GM23248 (cell line): ENCODE data around the gene FFAR3. TPM values are rescaled to one million over a fixed set of nuclear protein-coding genes. Genes with fewer than 3 reads are reported as not detected.

ENCODE experiments used
- DNase-seq: peaks from one replicate; pipeline ENCODE4 v3.0.0-alpha.2; 2015
- H2AFZ ChIP-seq: fragments of 200-600 bp; sonication (generic); 2 replicates; pipeline ENCODE4 v1.6.1; 2016; ENCODE audit warnings: antibody characterized with exemption
- H3F3A ChIP-seq: fragments of 200-600 bp; sonication (generic); 2 replicates; pipeline ENCODE4 v1.6.1; 2016; ENCODE audit warnings: mild to moderate bottlenecking, antibody characterized with exemption, mixed run types; ENCODE audit not compliant: insufficient read depth
- H3K27ac ChIP-seq: fragments of 200-600 bp; sonication (generic); 2 replicates; pipeline ENCODE4 v1.5.1; 2016; ENCODE audit warnings: mild to moderate bottlenecking
- H3K27me3 ChIP-seq: fragments of 200-600 bp; sonication (generic); replicated peaks from 2 replicates; pipeline ENCODE4 v1.6.1; 2016; ENCODE audit warnings: mild to moderate bottlenecking; ENCODE audit not compliant: insufficient read depth
- H3K36me3 ChIP-seq: fragments of 200-600 bp; sonication (generic); 2 replicates; pipeline ENCODE4 v1.6.1; 2016; ENCODE audit warnings: low read depth, mild to moderate bottlenecking
- H3K4me1 ChIP-seq: fragments of 200-600 bp; sonication (generic); 2 replicates; pipeline ENCODE4 v1.6.1; 2016; ENCODE audit warnings: mild to moderate bottlenecking; ENCODE audit not compliant: insufficient read depth
- H3K4me2 ChIP-seq: fragments of 200-600 bp; sonication (generic); one replicate; pipeline ENCODE4 v1.6.1; 2016; ENCODE audit warnings: mild to moderate bottlenecking; ENCODE audit not compliant: unreplicated experiment
- H3K4me3 ChIP-seq: fragments of 200-600 bp; sonication (generic); 2 replicates; pipeline ENCODE4 v1.5.1; 2016; ENCODE audit warnings: mild to moderate bottlenecking
- H3K79me2 ChIP-seq: fragments of 200-600 bp; sonication (generic); 2 replicates; pipeline ENCODE4 v1.6.1; 2016; ENCODE audit warnings: mild to moderate bottlenecking; ENCODE audit not compliant: insufficient read depth
- H3K9ac ChIP-seq: fragments of 200-600 bp; sonication (generic); 2 replicates; pipeline ENCODE4 v1.6.1; 2016; ENCODE audit warnings: mild to moderate bottlenecking
- H3K9me2 ChIP-seq: fragments of 200-600 bp; sonication (generic); 2 replicates; pipeline ENCODE4 v1.6.1; 2016; ENCODE audit warnings: mixed run types, mild to moderate bottlenecking, moderate library complexity; ENCODE audit not compliant: insufficient read depth
- H3K9me3 ChIP-seq: fragments of 200-600 bp; sonication (generic); one replicate; pipeline ENCODE4 v1.6.1; 2017; ENCODE audit warnings: low read depth
- H4K20me1 ChIP-seq: fragments of 200-600 bp; sonication (generic); 2 replicates; pipeline ENCODE4 v1.6.0; 2016; ENCODE audit not compliant: insufficient read depth
- EZH2 ChIP-seq: fragments of 200-600 bp; sonication (generic); IDR thresholded peaks from 2 replicates; pipeline ENCODE4 v1.6.1; 2018; ENCODE audit warnings: antibody characterized with exemption, mild to moderate bottlenecking; ENCODE audit not compliant: insufficient read depth, poor library complexity, severe bottlenecking
- EZH2phosphoT487 ChIP-seq: fragments of 200-600 bp; sonication (generic); IDR thresholded peaks from 2 replicates; pipeline ENCODE4 v1.6.1; 2018; ENCODE audit warnings: antibody characterized with exemption, moderate library complexity, mild to moderate bottlenecking, low read depth; ENCODE audit not compliant: insufficient read depth
- WGBS, 2 experiments: methylation state at CpG; one replicate each; pipeline ENCODE4 v1.1.6; 2015 to 2017; ENCODE audit warnings: low lambda C conversion rate in 2 of 2, low coverage in 1 of 2; ENCODE audit errors: missing lambda C conversion rate in 2 of 2; 5-methylcytosine and 5-hydroxymethylcytosine counted together
- in situ Hi-C: fragments of 300-500 bp; cut with MboI; formaldehyde crosslinking; loops from 2 replicates; pipeline ENCODE4 v1.15.0; 2020
- polyA plus RNA-seq: library from polyadenylated mRNA; unstranded; fragments of >200 nt; fragmentation: Nextera tagmentation; extraction: Ambion mirVana; gene quantifications from 2 replicates; pipeline ENCODE4 v1.2.1, GENCODE V29; 2016
- total RNA-seq: library from RNA; depleted of rRNA; stranded (reverse); fragments of >200 nt; shearing (Covaris generic); gene quantifications from 2 replicates; pipeline ENCODE4 v1.2.3, GENCODE V29; 2014

The FFAR3 gene
- total and polyA plus RNA-seq, 2 experiments from 2014 or later = not detected

- no peak for TF ChIP-seq EZH2
- no peak for TF ChIP-seq EZH2phosphoT487
- Histone ChIP-seq H3K79me2 (no peaks in the 10 kb centered on the region), H3F3A (no peaks in the 10 kb centered on the region), H3K4me2 (no peak overlapping the region), H3K27me3 (peaks cover 6% of the 10 kb centered on the region; the same call in 1 of the 2 replicates), H3K9me2 (no peaks in the 10 kb centered on the region), H2AFZ (no peak overlapping the region), H3K4me1 (no peaks in the 10 kb centered on the region), H3K9ac (no peak overlapping the region), H3K9me3 (no peaks in the 10 kb centered on the region), H4K20me1 (no peaks in the 10 kb centered on the region), H3K27ac (no peak overlapping the region), H3K36me3 (no peaks in the 10 kb centered on the region), H3K4me3 (no peak overlapping the region)
- DNase-seq = no peak
- in situ Hi-C loops = no loop called here
- WGBS, 2 experiments = 12 to 17% methylated on average over 3 of the region's 3 CpGs
Observed at GRCh38 chr19:35381318-35381717, 23.1 kb downstream of the FFAR3 start.

DNA sequence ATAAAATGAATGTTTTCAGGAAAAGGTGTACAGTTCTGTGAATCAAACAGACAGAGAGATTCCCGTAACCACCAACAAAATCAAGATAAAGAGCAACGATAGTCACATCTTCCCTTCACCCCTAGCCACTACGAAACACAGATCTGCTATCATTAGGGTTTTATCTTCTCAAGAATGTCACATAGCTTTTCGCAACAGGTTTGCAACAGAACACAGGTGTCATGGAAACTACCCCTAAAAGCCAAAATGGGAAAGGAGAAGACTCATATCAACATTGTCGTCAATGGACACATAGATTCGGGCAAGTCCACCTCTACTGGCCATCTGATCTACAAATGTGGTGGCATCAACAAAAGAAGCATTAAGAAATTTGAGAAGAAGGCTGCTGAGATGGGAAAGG is 23.7 kb downstream of the FFAR3 start:
- H3K79me2 ChIP-seq = no peaks in the 10 kb centered on the region
- TF ChIP-seq EZH2 (no peak), EZH2phosphoT487 (no peak)
- no peaks in the 10 kb centered on the region for H3F3A ChIP-seq
- no peaks in the 10 kb centered on the region for H3K9me2 ChIP-seq
- no peak overlapping the region for H3K27ac ChIP-seq
- H3K4me3 ChIP-seq = no peak overlapping the region
- H2AFZ ChIP-seq = no peak overlapping the region
- 33 to 35% methylated on average over 6 of the region's 6 CpGs for WGBS, 2 experiments
- H3K4me2 ChIP-seq = no peak overlapping the region
- no peaks in the 10 kb centered on the region for H3K9me3 ChIP-seq
- no peak for DNase-seq
- H3K9ac ChIP-seq = no peak overlapping the region
- in situ Hi-C loops = no loop called here
- no peaks in the 10 kb centered on the region for H3K36me3 ChIP-seq
- H3K27me3 ChIP-seq = peaks cover 6% of the 10 kb centered on the region; the same call in 1 of the 2 replicates
- no peaks in the 10 kb centered on the region for H4K20me1 ChIP-seq
- no peaks in the 10 kb centered on the region for H3K4me1 ChIP-seq

- Histone ChIP-seq H2AFZ (no peak overlapping the region), H4K20me1 (no peaks in the 10 kb centered on the region), H3K4me2 (no peak overlapping the region), H3F3A (no peaks in the 10 kb centered on the region), H3K4me1 (no peaks in the 10 kb centered on the region), H3K9ac (no peak overlapping the region), H3K79me2 (no peaks in the 10 kb centered on the region), H3K4me3 (no peak overlapping the region), H3K27me3 (peaks cover 6% of the 10 kb centered on the region; the same call in 1 of the 2 replicates), H3K9me3 (no peaks in the 10 kb centered on the region), H3K9me2 (no peaks in the 10 kb centered on the region), H3K36me3 (no peaks in the 10 kb centered on the region), H3K27ac (no peak overlapping the region)
- in situ Hi-C loops = no loop called here
- 42% methylated on average over 2 of the region's 2 CpGs for WGBS, 2 experiments
- TF ChIP-seq EZH2 (no peak), EZH2phosphoT487 (no peak)
- DNase-seq = no peak
Observed at GRCh38 chr19:35383536-35383935, 25.3 kb downstream of the FFAR3 start.

DNA sequence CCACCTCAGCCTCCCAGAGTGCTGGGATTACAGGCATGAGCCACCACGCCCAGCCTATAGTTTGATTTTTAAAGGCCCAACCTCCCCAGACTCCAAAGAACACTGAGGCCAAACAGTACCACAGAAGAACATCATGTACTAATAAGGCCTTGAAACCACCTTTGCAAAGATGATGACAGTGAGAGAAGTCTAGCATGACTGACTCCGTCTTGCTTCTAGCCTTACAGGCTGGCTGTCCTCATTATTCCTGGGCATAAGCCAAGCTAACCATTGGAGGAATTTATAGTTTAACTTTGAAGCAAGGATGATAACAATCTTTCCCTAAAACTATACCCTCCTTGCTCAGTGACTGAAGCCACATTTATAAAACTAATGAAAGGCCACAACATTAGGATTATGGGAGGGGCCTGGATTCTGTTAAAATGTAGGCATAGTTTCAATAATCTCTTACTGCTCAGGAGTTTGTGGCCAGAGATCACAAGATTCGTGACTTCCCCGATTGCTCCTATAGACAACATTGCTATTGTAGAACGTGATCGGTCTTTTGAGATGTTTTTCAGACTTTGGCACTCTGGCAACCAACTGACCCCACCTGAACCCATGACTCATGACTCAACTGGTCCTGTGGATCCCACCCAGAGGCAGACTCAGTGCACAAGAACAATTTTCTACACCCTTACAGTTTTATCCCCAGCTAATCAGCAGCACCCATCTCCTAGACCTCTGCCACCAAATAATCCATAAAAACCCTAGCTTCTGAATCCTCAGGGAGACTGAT is 30.2 kb downstream of the FFAR3 start:
- Histone ChIP-seq H3K4me2 (no peak overlapping the region), H3K79me2 (no peaks in the 10 kb centered on the region), H3K27ac (no peak overlapping the region), H3F3A (no peaks in the 10 kb centered on the region), H3K27me3 (peaks cover 4% of the 10 kb centered on the region), H3K36me3 (no peaks in the 10 kb centered on the region), H3K4me1 (no peaks in the 10 kb centered on the region), H3K9me2 (no peaks in the 10 kb centered on the region), H3K9ac (no peak overlapping the region), H3K9me3 (no peaks in the 10 kb centered on the region), H3K4me3 (no peak overlapping the region), H4K20me1 (no peaks in the 10 kb centered on the region), H2AFZ (no peak overlapping the region)
- 51 to 53% methylated on average over 6 of the region's 6 CpGs for WGBS, 2 experiments
- no peak for DNase-seq
- TF ChIP-seq EZH2phosphoT487 (no peak), EZH2 (no peak)
- in situ Hi-C loops = no loop called here
